WTC11 (cell line): Measurements from ENCODE around the gene SIGLEC1.

Source experiments
- TF ChIP-seq, protein P1 (sequence below): sonication (generic); formaldehyde crosslinking; IDR thresholded peaks from 2 replicates; pipeline ENCODE4 v1.8.0; 2022; ENCODE audit warnings: mild to moderate bottlenecking, missing genetic modification reagents
- TF ChIP-seq, protein P2 (sequence below): fragments of 200-600 bp; IDR thresholded peaks from 2 replicates; pipeline ENCODE4 v1.8.0; 2022; ENCODE audit warnings: antibody characterized with exemption
- TF ChIP-seq, protein P3 (sequence below): sonication (generic); formaldehyde crosslinking; conservative IDR thresholded peaks from 2 replicates; pipeline ENCODE4 v1.8.1; 2022; ENCODE audit warnings: mild to moderate bottlenecking, missing genetic modification reagents

DNA sequence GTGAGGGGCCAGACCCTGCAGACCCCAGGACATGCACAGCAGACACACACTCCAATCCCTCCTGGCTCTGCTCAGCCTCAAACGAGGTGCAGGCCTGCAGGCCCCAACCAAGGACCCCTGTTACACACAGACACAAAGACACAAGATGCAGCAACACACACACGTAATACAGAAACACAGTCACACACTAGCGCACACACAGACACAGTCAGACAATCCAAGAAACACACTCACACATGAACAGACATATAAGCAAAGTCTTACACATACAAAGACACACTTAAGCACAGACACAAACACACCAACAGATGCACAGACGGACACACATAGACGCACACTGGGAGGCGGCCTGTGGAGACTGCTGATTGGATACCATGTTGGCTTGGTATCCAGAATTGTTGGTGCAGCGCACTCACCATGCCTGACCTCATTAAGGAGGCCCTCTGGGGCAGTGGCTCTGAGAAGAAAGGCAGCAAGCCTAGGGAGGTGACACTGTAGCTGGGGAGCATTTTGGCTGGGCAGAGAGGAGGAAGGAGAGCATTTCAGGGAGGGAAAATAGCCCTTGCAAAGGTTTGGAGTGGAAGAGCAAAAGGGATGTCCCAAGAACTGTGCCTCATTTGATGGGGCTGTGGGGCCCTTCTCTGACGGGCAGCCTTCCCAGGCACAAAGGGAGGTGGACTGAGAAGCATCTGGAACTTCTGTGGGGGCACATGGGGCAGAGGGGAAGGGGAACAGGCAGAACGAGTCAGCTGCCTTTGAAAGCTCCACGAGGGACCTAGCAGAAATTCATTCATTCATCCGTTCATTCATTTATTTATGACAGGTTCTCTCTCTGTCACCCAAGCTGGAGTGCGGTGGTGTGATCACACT lies 18.6 kb upstream of the SIGLEC1 start:
- TF ChIP-seq, protein P1, sequence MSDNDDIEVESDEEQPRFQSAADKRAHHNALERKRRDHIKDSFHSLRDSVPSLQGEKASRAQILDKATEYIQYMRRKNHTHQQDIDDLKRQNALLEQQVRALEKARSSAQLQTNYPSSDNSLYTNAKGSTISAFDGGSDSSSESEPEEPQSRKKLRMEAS = no peak
- TF ChIP-seq, protein P2, sequence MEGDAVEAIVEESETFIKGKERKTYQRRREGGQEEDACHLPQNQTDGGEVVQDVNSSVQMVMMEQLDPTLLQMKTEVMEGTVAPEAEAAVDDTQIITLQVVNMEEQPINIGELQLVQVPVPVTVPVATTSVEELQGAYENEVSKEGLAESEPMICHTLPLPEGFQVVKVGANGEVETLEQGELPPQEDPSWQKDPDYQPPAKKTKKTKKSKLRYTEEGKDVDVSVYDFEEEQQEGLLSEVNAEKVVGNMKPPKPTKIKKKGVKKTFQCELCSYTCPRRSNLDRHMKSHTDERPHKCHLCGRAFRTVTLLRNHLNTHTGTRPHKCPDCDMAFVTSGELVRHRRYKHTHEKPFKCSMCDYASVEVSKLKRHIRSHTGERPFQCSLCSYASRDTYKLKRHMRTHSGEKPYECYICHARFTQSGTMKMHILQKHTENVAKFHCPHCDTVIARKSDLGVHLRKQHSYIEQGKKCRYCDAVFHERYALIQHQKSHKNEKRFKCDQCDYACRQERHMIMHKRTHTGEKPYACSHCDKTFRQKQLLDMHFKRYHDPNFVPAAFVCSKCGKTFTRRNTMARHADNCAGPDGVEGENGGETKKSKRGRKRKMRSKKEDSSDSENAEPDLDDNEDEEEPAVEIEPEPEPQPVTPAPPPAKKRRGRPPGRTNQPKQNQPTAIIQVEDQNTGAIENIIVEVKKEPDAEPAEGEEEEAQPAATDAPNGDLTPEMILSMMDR = no peak
- TF ChIP-seq, protein P3, sequence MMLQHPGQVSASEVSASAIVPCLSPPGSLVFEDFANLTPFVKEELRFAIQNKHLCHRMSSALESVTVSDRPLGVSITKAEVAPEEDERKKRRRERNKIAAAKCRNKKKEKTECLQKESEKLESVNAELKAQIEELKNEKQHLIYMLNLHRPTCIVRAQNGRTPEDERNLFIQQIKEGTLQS = no peak
